A549 (cell line): ENCODE measurements around the gene DPYD. TPM values are rescaled to one million over a fixed set of nuclear protein-coding genes. Genes with fewer than 3 reads are reported as not detected.

Source experiments
- ATAC-seq, 2 experiments: fragments of 200-7000 bp in 1 of 2; fragments of >200 bp in 1 of 2; cut with Nextera tagmentation in 1 of 2; cut with Tn5 transposase in 1 of 2; 3 replicates each; pipeline versions ENCODE4 v1.8.0 to v1.9.1; 2018 to 2020; ENCODE audit warnings: mild to moderate bottlenecking in 1 of 2, moderate library complexity in 1 of 2
- CTCF ChIA-PET: fragments of 300-600 bp; sonication (Branson Sonifier 250); formaldehyde crosslinking; extraction: SDS; loops from one replicate; lab custom pipeline; 2021; ENCODE audit warnings: antibody characterized with exemption, inconsistent platforms; lab: Yijun Ruan, JAX
- POLR2A ChIA-PET: fragments of 350-600 bp; formaldehyde crosslinking; extraction: SDS; loops from one replicate; lab custom pipeline; 2021; ENCODE audit warnings: antibody characterized with exemption, inconsistent platforms; lab: Yijun Ruan, JAX
- DNase-seq, 2 experiments: peaks; one replicate each; pipeline versions ENCODE4 v3.0.0 to v3.0.0-alpha.2; 2011 to 2016; ENCODE audit warnings: low read depth in 1 of 2, low spot score in 1 of 2
- FAIRE-seq: peaks from 2 replicates; lab custom pipeline; 2011; peaks lifted over from hg19 to GRCh38; lab: Jason Lieb, UNC
- H3K27ac ChIP-seq, 2 experiments: fragments of >200 bp; sonication (Bioruptor Twin); formaldehyde crosslinking; 3 replicates each; pipeline ENCODE4 v1.5.1; 2016 to 2017
- H3K4me1 ChIP-seq: fragments of >200 bp; sonication (Bioruptor Twin); formaldehyde crosslinking; 3 replicates; pipeline ENCODE4 v1.6.1; 2016
- H3K4me2 ChIP-seq: fragments of >200 bp; sonication (Bioruptor Twin); formaldehyde crosslinking; 3 replicates; pipeline ENCODE4 v1.6.1; 2016
- H3K4me3 ChIP-seq: fragments of >200 bp; sonication (Bioruptor Twin); formaldehyde crosslinking; 3 replicates; pipeline ENCODE4 v1.5.1; 2016
- H3K9me3 ChIP-seq: fragments of >200 bp; sonication (Bioruptor Twin); formaldehyde crosslinking; 3 replicates; pipeline ENCODE4 v1.6.1; 2016
- ATOH8 ChIP-seq: fragments of 250-450 bp; sonication (Bioruptor Pico); IDR thresholded peaks from 2 replicates; pipeline ENCODE4 v1.5.0; 2020; ENCODE audit warnings: low read depth, mild to moderate bottlenecking, moderate library complexity
- BCL3 ChIP-seq: fragments of >200 bp; sonication (Bioruptor Twin); formaldehyde crosslinking; IDR thresholded peaks from 3 replicates; pipeline ENCODE4 v1.6.1; 2016
- BHLHE40 ChIP-seq: IDR thresholded peaks from 2 replicates; pipeline ENCODE4 v1.6.1; 2012; ENCODE audit warnings: low read depth, low read length, inconsistent platforms
- CBX2 ChIP-seq: fragments of 200-600 bp; sonication (generic); IDR thresholded peaks from 2 replicates; pipeline ENCODE4 v1.6.1; 2016; ENCODE audit warnings: low read depth, mild to moderate bottlenecking, borderline replicate concordance
- CEBPB ChIP-seq, 2 experiments: fragments of >200 bp in 1 of 2; sonication (Bioruptor Twin) in 1 of 2; formaldehyde crosslinking in 1 of 2; IDR thresholded peaks; 2 replicates each; pipeline ENCODE4 v1.6.1; 2012 to 2016
- EHMT2 ChIP-seq: fragments of 200-600 bp; sonication (generic); IDR thresholded peaks from 2 replicates; pipeline ENCODE4 v1.6.1; 2016; ENCODE audit warnings: antibody characterized with exemption, low read depth, mild to moderate bottlenecking, moderate library complexity
- EP300 ChIP-seq, 2 experiments: fragments of >200 bp; sonication (Bioruptor Twin); formaldehyde crosslinking; IDR thresholded peaks; 2 replicates in 1 of 2; 3 replicates in 1 of 2; pipeline ENCODE4 v1.6.1; 2016 to 2017
- FOSL2 ChIP-seq, 2 experiments: fragments of 450-650 bp in 1 of 2; fragments of >200 bp in 1 of 2; sonication (Bioruptor Twin) in 1 of 2; formaldehyde crosslinking; IDR thresholded peaks; 2 replicates each; pipeline versions ENCODE4 v1.5.0 to v1.6.1; 2016 to 2020; ENCODE audit warnings: mild to moderate bottlenecking in 1 of 2, moderate library complexity in 1 of 2
- HDAC2 ChIP-seq: fragments of 200-600 bp; sonication (generic); IDR thresholded peaks from 2 replicates; pipeline ENCODE4 v1.6.1; 2016
- HES2 ChIP-seq: fragments of >200 bp; sonication (Bioruptor Twin); formaldehyde crosslinking; IDR thresholded peaks from 2 replicates; pipeline ENCODE4 v1.6.1; 2016
- HEYL ChIP-seq: fragments of 250-450 bp; sonication (Bioruptor Pico); IDR thresholded peaks from 2 replicates; pipeline ENCODE4 v1.8.0; 2021; ENCODE audit warnings: mild to moderate bottlenecking, moderate library complexity
- HMGXB4 ChIP-seq: fragments of 250-450 bp; sonication (Bioruptor Pico); IDR thresholded peaks from 2 replicates; pipeline ENCODE4 v1.5.0; 2021; ENCODE audit warnings: mild to moderate bottlenecking, moderate library complexity, borderline replicate concordance
- JUNB ChIP-seq: fragments of >200 bp; sonication (Bioruptor Twin); formaldehyde crosslinking; IDR thresholded peaks from 2 replicates; pipeline ENCODE4 v1.6.1; 2016
- KDM5A ChIP-seq: fragments of 200-600 bp; sonication (generic); IDR thresholded peaks from 2 replicates; pipeline ENCODE4 v1.6.1; 2016; ENCODE audit warnings: antibody characterized with exemption, mild to moderate bottlenecking
- MYC ChIP-seq: IDR thresholded peaks from 2 replicates; pipeline ENCODE4 v1.6.1; 2012; ENCODE audit warnings: mild to moderate bottlenecking, inconsistent platforms, low read length, improper control_type of control experiment, borderline replicate concordance
- NFE2L2 ChIP-seq: fragments of 150-350 bp; conservative IDR thresholded peaks from 2 replicates; pipeline ENCODE4 v1.6.1; 2014; ENCODE audit warnings: low read length
- PHF8 ChIP-seq: fragments of 200-600 bp; sonication (generic); IDR thresholded peaks from 2 replicates; pipeline ENCODE4 v1.6.1; 2016; ENCODE audit warnings: low read depth, mild to moderate bottlenecking, antibody characterized with exemption, moderate library complexity, borderline replicate concordance
- RCOR1 ChIP-seq: fragments of 150-350 bp; IDR thresholded peaks from 2 replicates; pipeline ENCODE4 v1.6.1; 2014; ENCODE audit warnings: antibody characterized with exemption, low read length, low read depth
- SMC3 ChIP-seq: fragments of >200 bp; sonication (Bioruptor Twin); formaldehyde crosslinking; IDR thresholded peaks from 3 replicates; pipeline ENCODE4 v1.6.1; 2018; ENCODE audit warnings: inconsistent platforms
- SREBF2 ChIP-seq: fragments of 450-650 bp; IDR thresholded peaks from 2 replicates; pipeline ENCODE4 v1.6.1; 2014; ENCODE audit warnings: mild to moderate bottlenecking, moderate library complexity
- ZSCAN20 ChIP-seq: fragments of 250-450 bp; sonication (Bioruptor Pico); IDR thresholded peaks from 2 replicates; pipeline ENCODE4 v1.8.0; 2022; ENCODE audit warnings: mild to moderate bottlenecking, moderate library complexity
- WGBS: methylation state at CpG from one replicate; pipeline ENCODE4 v1.1.6; 2017; ENCODE audit errors: missing lambda C conversion rate; 5-methylcytosine and 5-hydroxymethylcytosine counted together
- polyA plus RNA-seq, 4 experiments: library from polyadenylated mRNA; depleted of rRNA in 3 of 4; stranded (reverse); fragments of >200 nt; fragmentation: RNase III in 1 of 4; extraction: RNeasy Plus Mini Kit Qiagen cat#74134 plus additional on column Dnase treatment in 1 of 4; gene quantifications; 2 replicates in 3 of 4; 3 replicates in 1 of 4; pipeline ENCODE4 v1.2.3, GENCODE V29; 2011 to 2017
- TF ChIP-seq, protein P1 (sequence below): IDR thresholded peaks from 2 replicates; pipeline ENCODE4 v1.6.1; 2012
- TF ChIP-seq, protein P2 (sequence below): IDR thresholded peaks from 2 replicates; pipeline ENCODE4 v1.6.1; 2012; ENCODE audit warnings: low read depth, borderline replicate concordance
- TF ChIP-seq, protein P3 (sequence below): fragments of 450-650 bp; IDR thresholded peaks from 2 replicates; pipeline ENCODE4 v1.6.1; 2014; ENCODE audit warnings: antibody characterized with exemption

DPYD gene
- polyA plus RNA-seq, 2 of the 4 experiments (the other 2 are of a cell fraction): 5.9 to 7.5 TPM

- TF ChIP-seq JUNB: peak; percentile 37; the same call in 1 of the 2 replicates
- no peak for TF ChIP-seq PHF8
- TF ChIP-seq EHMT2: no peak
- TF ChIP-seq SREBF2: no peak
- TF ChIP-seq, protein P1, sequence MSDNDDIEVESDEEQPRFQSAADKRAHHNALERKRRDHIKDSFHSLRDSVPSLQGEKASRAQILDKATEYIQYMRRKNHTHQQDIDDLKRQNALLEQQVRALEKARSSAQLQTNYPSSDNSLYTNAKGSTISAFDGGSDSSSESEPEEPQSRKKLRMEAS: no peak
- TF ChIP-seq FOSL2 (IDR thresholded peaks at IDR 0.05): no peak
- TF ChIP-seq FOSL2 (CRISPR knock-in tag; IDR thresholded peaks at IDR 0.05): peak; percentile 64
- TF ChIP-seq ATOH8: no peak
- TF ChIP-seq MYC: no peak
- peak; percentile 84 to 88; a peak in 3 of 4 replicates for TF ChIP-seq CEBPB (IDR thresholded peaks at IDR 0.05)
- 0 out of 2 replicates have a peak, but pooled peaks have one; percentile 32 for TF ChIP-seq HES2
- POLR2A ChIA-PET: interaction anchor here (0.5 kb wide), 1 partner anchor 157 kb away, joined by 4 read pairs; no protein-coding TSS in a partner anchor
- Histone ChIP-seq H3K27ac (peak overlapping the region in 1 of 2 experiments; percentile 25; a peak in 1 of 6 replicates), H3K9me3 (no peaks in the 10 kb centered on the region), H3K4me3 (no peak overlapping the region), H3K4me2 (peak overlapping the region; percentile 44), H3K4me1 (peaks cover 10% of the 10 kb centered on the region; the same call in 2 of the 3 replicates)
- ATAC-seq: no peak
- CTCF ChIA-PET: no interaction called here
- peak; percentile 1 to 46 for DNase-seq
- no peak for FAIRE-seq
- 37% methylated on average over 2 of the region's 2 CpGs for WGBS
Measured at GRCh38 chr1:97489834-97490233, 431.0 kb downstream of the DPYD start.

DNA sequence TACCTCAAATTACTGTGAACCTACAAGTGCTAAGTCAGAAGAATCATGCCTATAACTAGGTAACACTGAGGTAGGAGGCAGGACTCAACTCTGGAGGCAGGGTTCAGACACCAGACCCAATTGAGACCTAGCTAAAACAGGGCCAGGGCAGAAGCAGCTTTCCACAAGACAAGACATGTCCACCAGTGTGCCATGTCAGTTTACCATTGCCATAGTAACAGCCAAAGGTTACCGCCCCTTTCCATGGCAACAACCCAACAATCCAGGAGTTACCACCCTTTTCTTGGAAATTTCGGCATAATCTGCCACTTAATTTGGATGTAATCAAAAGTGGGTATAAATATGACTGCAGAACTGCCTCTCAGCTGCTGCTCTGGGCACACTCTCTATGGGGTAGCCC, 432.3 kb downstream of the DPYD start:
- Histone ChIP-seq H3K27ac (peak overlapping the region in 1 of 2 experiments; percentile 26; a peak in 1 of 6 replicates), H3K4me2 (no peak overlapping the region), H3K4me3 (no peak overlapping the region), H3K4me1 (peaks cover 10% of the 10 kb centered on the region; the same call in 2 of the 3 replicates), H3K9me3 (no peaks in the 10 kb centered on the region)
- no peak for FAIRE-seq
- WGBS: 89% methylated on average over 2 of the region's 2 CpGs
- no peak for ATAC-seq
- peak in 1 of 2 experiments; percentile 4 for DNase-seq
- TF ChIP-seq, protein P2, sequence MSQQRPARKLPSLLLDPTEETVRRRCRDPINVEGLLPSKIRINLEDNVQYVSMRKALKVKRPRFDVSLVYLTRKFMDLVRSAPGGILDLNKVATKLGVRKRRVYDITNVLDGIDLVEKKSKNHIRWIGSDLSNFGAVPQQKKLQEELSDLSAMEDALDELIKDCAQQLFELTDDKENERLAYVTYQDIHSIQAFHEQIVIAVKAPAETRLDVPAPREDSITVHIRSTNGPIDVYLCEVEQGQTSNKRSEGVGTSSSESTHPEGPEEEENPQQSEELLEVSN: no peak
- TF ChIP-seq KDM5A (no peak), HES2 (no peak), CBX2 (no peak), HMGXB4 (CRISPR knock-in tag) (no peak), HDAC2 (no peak), HEYL (CRISPR knock-in tag) (no peak), NFE2L2 (no peak), EP300 (IDR thresholded peaks at IDR 0.05) (no peak), MYC (no peak), BCL3 (no peak), BHLHE40 (no peak), RCOR1 (no peak), ZSCAN20 (CRISPR knock-in tag) (no peak), SMC3 (no peak), EHMT2 (no peak), JUNB (no peak), CEBPB (IDR thresholded peaks at IDR 0.05) (no peak)
- TF ChIP-seq, protein P3, sequence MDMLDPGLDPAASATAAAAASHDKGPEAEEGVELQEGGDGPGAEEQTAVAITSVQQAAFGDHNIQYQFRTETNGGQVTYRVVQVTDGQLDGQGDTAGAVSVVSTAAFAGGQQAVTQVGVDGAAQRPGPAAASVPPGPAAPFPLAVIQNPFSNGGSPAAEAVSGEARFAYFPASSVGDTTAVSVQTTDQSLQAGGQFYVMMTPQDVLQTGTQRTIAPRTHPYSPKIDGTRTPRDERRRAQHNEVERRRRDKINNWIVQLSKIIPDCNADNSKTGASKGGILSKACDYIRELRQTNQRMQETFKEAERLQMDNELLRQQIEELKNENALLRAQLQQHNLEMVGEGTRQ: no peak
- ChIA-PET POLR2A (no interaction called here), CTCF (no interaction called here)
